Psoas muscle (tissue), 8 donors: ENCODE measurements around the gene GLP1R. TPM values are rescaled to one million over a fixed set of nuclear protein-coding genes. Genes with fewer than 3 reads are reported as not detected.

Experiments used
- ATAC-seq, 4 donors: fragments of 200-7000 bp; cut with Tn5 transposase; one replicate each; pipeline ENCODE4 v1.9.1; 2020; ENCODE audit warnings: moderate library complexity in 3 of 4, mild to moderate bottlenecking in 2 of 4
- DNase-seq, 2 donors: peaks; one replicate each; pipeline ENCODE4 v3.0.0-alpha.2; 2020
- H3K27ac ChIP-seq: fragments of 200-600 bp; one replicate; pipeline ENCODE4 v1.8.0; 2022
- H3K27me3 ChIP-seq, 3 donors: fragments of 200-600 bp in 1 of 3; one replicate each; pipeline versions ENCODE4 v1.6.1 to v1.8.0; 2013 to 2022; ENCODE audit warnings: low read length in 2 of 3, mild to moderate bottlenecking in 2 of 3, moderate library complexity in 1 of 3; ENCODE audit not compliant: insufficient read depth in 3 of 3
- H3K36me3 ChIP-seq, 2 donors: fragments of 200-600 bp in 1 of 2; one replicate each; pipeline versions ENCODE4 v1.6.1 to v1.8.0; 2013 to 2022; ENCODE audit warnings: low read depth in 1 of 2, mild to moderate bottlenecking in 1 of 2, moderate library complexity in 1 of 2; ENCODE audit not compliant: insufficient read depth in 1 of 2
- H3K4me1 ChIP-seq: fragments of 200-600 bp; one replicate; pipeline ENCODE4 v1.8.0; 2022
- H3K4me3 ChIP-seq: fragments of 200-600 bp; one replicate; pipeline ENCODE4 v1.8.0; 2022; ENCODE audit warnings: mild to moderate bottlenecking
- H3K9me3 ChIP-seq: fragments of 200-600 bp; one replicate; pipeline ENCODE4 v1.8.0; 2022
- CTCF ChIP-seq: fragments of 200-600 bp; IDR thresholded peaks from one replicate; pipeline ENCODE4 v1.8.0; 2022; ENCODE audit warnings: antibody characterized with exemption
- WGBS, 3 donors: extraction: QIAGEN DNeasy Blood & Tissue Kit; methylation state at CpG; one replicate each; pipeline versions ENCODE4 v1.1.6 to v1.1.7; 2013; 5-methylcytosine and 5-hydroxymethylcytosine counted together
- intact Hi-C, 2 donors: fragments of 100-400 bp; cut with DNase I; formaldehyde crosslinking; loops; one replicate each; pipeline versions ENCODE4 v1.11.0 to v1.14.2; 2022
- polyA plus RNA-seq, 3 donors: library from polyadenylated mRNA; stranded (reverse); fragments of 200-250 nt; gene quantifications; one replicate each; pipeline ENCODE4 v1.2.3, GENCODE V29; 2013
- total RNA-seq, 4 donors: library from RNA; stranded (reverse); fragmentation: NEBNext Ultra II Directional in 2 of 4; extraction: Animal tissue kit (Norgen Biotek cat#: 25700) in 2 of 4; gene quantifications; one replicate each; pipeline versions ENCODE4 v1.2.1 to v1.2.4, GENCODE V29; 2021 to 2023
- donor health status: healthy with polysubstance abuse.
- donor health status: DM: no; HTN: no; CAD: no; lungs with moderate emphysema.
- donor health status: Bipolar disorder and iron deficiency.
- donor health status: healthy.
- donor health status: DM: yes; HTN: yes; CAD: no.
- donor health status: DM: no; HTN: no; CAD: no.
- donor health status: DM: no; HTN: no; CAD: no.
- donor health status: DM: yes; HTN: yes; CAD: no.

Gene GLP1R
- total and polyA plus RNA-seq, 7 donors, result not detected

- Histone ChIP-seq H3K9me3 (no peaks in the 10 kb centered on the region), H3K4me1 (no peaks in the 10 kb centered on the region), H3K27me3 (no peaks in the 10 kb centered on the region), H3K4me3 (no peak overlapping the region), H3K36me3 (no peaks in the 10 kb centered on the region), H3K27ac (no peak overlapping the region)
- TF ChIP-seq CTCF, result no peak
- 39 to 49% (median 44%) methylated on average over 3 of the region's 3 CpGs for WGBS, 3 donors
- intact Hi-C loops, result no loop called here
- ATAC-seq (no peak), DNase-seq (no peak)
Measured at GRCh38 chr6:39026175-39026574, 22.4 kb upstream of the GLP1R start.

- no peak overlapping the region for H3K27ac ChIP-seq
- ATAC-seq (no peak), DNase-seq (no peak)
- WGBS, 3 donors, result 79 to 84% (median 83%) methylated on average over 13 of the region's 13 CpGs
- H3K4me1 ChIP-seq, result no peaks in the 10 kb centered on the region
- TF ChIP-seq CTCF, result peak; percentile 33
- H3K36me3 ChIP-seq, result no peaks in the 10 kb centered on the region
- no peaks in the 10 kb centered on the region for H3K9me3 ChIP-seq
- peaks cover 0 to 15% (median 0%) of the 10 kb centered on the region in 3 donors for H3K27me3 ChIP-seq
- no peak overlapping the region for H3K4me3 ChIP-seq
- intact Hi-C loops, result no loop called here
Measured at GRCh38 chr6:39029156-39030011, 19.2 kb upstream of the GLP1R start.

GRCh38 chr6:39035681-39036080 is 12.9 kb upstream of the GLP1R start:
- H3K4me3 ChIP-seq, result no peak overlapping the region
- H3K36me3 ChIP-seq, result no peaks in the 10 kb centered on the region
- intact Hi-C loops, result no loop called here
- DNase-seq, result no peak
- TF ChIP-seq CTCF, result no peak
- H3K27ac ChIP-seq, result no peak overlapping the region
- no peaks in the 10 kb centered on the region for H3K9me3 ChIP-seq
- no peaks in the 10 kb centered on the region for H3K4me1 ChIP-seq
- 36 to 49% (median 43%) methylated on average over 9 of the region's 9 CpGs for WGBS, 3 donors
- peaks cover 0 to 47% (median 5%) of the 10 kb centered on the region in 3 donors for H3K27me3 ChIP-seq
- ATAC-seq, result no peak

- Histone ChIP-seq H3K27me3 (peaks cover 0 to 47% (median 5%) of the 10 kb centered on the region in 3 donors), H3K4me1 (no peaks in the 10 kb centered on the region), H3K36me3 (no peaks in the 10 kb centered on the region), H3K27ac (no peak overlapping the region), H3K9me3 (no peaks in the 10 kb centered on the region), H3K4me3 (no peak overlapping the region)
- intact Hi-C loops, result no loop called here
- ATAC-seq (no peak), DNase-seq (no peak)
- WGBS, 3 donors, result 45 to 54% (median 50%) methylated on average over 4 of the region's 4 CpGs
- no peak for TF ChIP-seq CTCF
Measured at GRCh38 chr6:39037082-39037508, 11.5 kb upstream of the GLP1R start.
